GM19397 (cell line): ENCODE data around the gene SLC39A13.

Source experiments
- ATAC-seq: cut with Tn5 transposase; IDR thresholded peaks from one replicate; pipeline ENCODE4 v1.9.1; 2021; ENCODE audit warnings: mild to moderate bottlenecking, moderate library complexity; ENCODE audit not compliant: unreplicated experiment

The SLC39A13 gene

DNA sequence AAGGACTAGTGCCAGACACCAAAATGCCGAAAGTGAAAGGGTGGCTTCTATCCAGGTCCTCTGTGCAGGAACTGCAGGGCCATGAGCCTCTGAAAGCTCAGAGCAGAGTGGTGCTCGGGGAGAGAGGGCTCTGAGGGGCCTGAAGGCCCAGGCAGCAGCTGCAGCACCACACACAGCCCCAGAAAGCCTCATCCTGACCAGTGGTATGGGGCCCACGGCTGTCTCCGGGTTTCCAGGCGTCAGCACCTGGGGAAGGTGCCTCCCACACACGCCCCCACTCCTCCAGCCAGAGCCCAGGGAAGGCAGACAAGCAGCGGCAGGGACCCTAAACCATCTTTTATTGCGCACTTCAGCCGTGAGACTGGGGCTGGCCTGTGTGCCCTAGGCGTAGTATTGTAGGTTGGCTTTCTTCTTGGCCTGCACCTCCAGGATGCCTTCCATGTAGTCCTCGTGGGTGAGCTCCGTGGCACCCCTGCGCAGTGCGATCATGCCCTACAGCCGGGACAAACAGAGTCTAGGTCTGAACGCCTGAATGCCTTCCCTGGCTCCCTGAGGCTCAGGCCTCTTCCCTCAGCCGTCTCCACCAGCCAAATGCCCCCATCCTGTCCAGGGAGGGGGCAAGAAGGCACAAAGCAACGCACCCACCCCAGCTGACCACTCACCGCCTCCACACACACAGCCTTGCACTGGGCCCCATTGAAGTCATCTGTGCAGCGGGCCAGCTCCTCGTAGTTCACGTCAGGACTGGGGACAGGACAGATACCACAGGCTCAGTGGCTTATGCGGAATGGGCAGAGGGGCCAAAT lies 10.3 kb downstream of the SLC39A13 start:
- ATAC-seq, result no peak

DNA sequence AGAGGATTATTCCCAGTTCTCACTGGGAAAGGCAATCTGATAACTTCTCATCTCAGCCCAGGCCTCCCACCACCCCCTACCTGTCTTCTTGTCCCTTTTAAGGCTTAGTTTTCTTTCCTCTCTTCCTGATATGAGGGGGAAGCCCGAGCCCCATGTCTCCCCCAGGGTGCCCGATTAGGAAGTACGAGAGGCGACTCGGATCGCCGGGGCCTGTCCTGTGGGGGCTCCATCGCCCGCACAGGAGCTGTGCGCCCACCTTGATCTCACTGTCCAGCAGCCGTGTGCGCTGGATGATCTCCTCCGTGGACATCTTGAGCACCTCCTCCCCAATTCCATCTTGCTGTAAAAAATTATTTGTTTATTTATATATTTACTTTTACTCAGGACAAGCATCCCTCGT lies 17.2 kb downstream of the SLC39A13 start:
- no peak for ATAC-seq

DNA sequence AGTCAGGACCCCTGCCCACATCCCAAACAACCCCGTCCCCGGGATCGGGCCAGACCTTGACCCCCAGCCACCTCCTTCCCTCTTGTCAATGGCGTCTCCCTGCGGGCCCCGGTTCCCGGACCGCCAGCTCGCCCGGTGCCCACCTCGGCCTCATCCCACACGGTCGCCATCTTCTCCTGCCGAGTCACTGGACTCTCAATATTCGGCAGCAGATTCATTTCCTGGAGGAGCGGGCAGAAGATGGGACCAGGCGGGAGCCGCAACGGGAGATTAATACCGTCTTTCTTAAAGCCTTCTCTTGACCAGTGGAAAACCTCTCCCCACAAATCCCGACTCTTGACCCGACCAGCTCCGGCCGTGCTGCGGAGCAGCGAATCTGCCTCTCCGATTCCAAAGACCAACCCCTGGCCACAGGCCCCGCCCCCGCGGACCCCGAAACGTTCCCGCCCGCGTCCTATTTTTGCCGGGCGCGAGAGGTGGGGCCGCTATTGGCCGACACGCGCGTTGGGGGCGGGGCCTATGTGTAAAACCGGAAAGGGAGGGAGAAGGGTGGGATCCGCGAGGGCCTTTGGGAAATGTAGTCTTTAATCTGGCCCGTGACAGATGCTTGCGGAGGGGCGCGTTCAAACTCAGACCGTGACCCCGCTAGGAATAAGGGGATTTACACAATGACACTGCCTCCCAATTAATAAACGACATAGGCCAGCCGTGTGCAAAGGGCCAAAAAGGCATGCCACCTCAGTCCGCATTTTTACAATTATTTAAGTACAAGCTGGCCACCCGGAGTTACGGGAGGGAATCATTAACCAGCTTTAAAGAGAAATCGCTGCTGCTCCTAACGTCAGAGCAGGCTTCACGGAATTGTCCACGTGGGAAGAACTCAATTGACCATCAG lies 17.9 kb downstream of the SLC39A13 start, which contains the start of gene PSMC3:
Gene PSMC3 (minus strand): TSS at position 378 of the 895 bp plus-strand sequence. CDS start 160 bp downstream, at position 218.
- peak; percentile 93 for ATAC-seq

DNA sequence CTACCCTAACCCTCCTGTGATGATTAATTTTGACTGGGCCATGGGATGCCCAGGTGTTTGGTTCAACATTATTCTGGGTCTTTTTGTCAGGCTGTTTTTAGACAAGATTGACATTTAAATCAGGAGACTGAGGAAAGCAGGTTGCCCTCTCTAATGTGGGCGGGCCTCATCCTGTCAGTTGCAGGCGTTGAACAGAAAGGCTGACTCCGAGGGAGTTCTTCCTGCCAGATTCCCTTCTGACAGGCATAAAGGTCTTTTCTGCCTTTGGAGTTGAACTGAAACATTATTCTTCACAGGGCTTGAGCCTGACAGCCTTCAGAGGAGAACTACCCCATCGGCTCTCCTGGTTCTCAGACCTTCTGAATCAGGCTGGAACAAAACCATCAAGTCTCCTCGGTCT lies 22.1 kb downstream of the SLC39A13 start:
- ATAC-seq, result no peak

DNA sequence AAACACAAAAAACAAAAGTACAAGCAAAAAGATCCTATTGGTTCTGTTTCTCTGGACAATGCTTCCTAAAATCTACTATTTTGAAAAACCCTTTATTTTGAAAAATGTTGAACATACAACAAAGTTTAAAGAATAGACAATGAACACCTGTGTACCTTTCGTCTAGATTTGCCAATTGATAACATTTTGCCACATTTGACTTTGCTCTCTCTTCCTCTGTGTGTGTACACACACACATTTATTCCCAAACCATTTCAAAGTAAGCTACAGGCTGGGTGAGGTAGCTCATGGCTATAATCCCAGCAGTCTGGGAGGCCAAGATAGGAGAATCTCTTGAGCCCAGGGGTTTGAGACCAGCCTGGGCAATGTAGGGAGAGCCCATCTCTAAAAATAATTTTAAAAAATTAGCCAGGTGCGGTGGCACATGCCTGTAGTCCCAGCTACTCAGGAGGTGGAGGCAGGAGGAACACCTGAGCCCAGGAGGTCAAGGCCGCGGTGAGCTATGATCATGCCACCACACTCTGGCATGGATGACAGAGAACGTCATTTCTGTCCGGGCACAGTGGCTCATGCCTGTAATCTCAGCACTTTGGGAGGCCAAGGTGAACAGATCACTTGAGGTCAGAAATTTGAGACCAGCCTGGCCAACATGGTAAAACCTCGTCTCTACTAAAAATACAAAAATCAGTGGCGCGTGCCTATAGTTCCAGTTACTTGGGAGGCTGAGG lies 23.1 kb downstream of the SLC39A13 start:
- ATAC-seq, result no peak

DNA sequence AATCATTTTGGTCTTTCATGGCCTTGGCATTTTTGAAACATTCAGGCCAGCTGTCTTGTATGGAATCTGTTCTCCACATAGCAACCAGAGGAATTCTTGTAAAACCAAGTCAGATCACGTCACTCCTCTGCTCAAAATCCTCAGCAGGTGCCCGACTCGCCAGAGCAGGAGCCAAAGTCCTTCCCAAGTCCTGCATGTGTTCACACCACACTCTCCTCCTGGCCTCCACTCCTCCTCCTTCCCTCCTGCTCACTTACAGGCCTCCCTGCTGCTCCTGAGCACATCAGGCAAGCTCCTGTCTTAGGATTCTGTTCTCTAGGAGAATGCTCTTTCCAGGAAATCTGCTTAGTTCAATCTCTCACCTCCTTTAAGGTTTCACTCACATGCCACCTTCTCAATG lies 24.8 kb downstream of the SLC39A13 start:
- no peak for ATAC-seq

DNA sequence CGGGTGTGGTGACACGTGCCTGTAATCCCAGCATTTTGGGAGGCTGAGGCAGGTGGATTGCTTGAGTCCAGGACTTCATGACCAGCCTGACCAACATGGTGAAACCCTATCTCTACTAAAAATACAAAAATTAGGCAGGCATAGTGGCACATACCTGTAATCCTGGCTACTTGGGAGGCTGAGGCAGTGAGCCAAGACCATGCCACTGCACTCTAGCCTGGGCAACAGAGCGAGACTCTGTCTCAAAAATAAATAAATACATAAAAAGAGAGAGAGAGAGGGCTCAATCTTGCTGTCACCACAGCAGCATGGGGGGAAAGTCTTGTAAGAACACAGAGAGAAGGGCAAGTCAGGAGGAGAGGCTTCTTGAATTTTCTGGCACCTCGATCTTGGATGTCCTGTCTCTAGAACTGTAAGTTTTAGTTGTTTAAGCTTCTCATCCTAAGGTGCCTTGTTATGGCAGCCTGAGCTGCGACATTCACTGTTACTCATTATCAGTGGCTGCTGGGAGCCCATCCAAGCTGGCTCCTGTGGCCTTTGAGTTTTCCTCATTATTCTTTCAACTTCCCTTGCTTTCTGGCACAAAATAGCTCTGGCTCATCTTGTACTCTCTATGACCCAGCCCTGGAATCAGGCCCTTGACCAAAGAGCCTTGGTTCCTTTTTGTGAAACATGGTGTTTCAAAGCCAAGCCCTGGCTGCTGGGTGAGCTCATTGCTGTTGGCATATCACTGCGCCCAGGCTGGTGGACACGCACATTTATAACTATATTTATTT lies 25.8 kb downstream of the SLC39A13 start:
- no peak for ATAC-seq

DNA sequence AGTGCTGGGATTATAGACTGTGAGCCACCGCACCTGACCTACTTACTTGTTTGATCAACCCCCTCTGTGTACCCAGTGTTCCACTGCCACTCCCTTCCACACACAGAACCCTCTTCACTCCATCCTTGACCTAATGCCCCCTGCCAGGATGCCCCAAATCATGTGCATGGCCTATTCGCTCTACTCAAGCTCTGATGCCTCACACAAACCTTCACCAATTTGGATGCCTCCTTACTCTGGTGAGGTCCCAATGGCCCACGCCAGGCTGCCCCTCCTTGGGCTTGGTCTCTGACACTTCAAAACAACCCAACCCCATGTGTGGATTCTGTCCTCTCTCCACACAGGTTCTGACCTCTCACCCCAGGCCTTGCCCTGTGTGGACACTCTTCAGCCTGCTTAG lies 27.3 kb downstream of the SLC39A13 start:
- no peak for ATAC-seq

DNA sequence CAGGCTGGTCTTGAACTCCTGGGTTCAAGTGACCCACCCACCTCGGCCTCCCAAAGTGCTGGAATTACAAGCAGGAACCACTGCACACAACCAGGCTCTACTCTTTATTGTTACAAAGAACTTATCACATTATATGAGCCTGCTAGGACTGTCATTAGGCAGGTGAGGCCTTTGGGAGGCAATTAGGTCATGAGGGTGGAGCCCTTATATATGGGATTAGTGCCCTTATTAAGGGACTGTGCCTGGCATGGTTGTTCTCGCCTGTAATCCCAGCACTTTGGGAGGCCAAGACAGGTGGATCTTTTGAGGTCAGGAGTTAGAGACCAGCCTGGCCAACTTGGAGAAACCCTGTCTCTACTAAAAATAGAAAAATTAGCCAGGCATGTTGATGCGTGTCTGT lies 28.3 kb downstream of the SLC39A13 start:
- no peak for ATAC-seq

DNA sequence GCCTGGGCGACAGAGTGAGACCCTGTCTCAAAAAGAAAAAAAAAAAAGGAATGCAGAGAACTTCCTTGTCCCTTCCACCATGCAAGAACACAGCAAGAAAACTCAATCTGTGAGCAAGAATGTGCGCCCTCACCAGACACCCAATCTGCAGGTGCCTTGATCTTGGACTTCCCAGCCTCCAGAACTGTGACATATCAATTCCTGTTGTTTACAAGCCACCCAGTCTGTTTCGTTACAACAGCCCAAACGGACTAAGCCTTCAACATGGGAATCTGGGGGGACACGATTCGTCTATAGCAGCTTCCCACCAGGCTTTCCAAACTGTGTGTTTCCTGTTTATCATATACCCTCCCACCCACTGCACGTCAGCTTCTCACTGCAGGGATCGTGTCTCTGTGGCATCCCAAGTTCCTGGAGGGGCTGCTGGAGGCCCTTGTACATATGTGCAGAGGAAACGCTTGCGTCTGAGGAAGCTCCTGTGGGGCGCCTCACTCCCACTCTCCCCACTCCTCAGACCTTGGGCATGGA lies 28.9 kb downstream of the SLC39A13 start:
- ATAC-seq, result no peak

DNA sequence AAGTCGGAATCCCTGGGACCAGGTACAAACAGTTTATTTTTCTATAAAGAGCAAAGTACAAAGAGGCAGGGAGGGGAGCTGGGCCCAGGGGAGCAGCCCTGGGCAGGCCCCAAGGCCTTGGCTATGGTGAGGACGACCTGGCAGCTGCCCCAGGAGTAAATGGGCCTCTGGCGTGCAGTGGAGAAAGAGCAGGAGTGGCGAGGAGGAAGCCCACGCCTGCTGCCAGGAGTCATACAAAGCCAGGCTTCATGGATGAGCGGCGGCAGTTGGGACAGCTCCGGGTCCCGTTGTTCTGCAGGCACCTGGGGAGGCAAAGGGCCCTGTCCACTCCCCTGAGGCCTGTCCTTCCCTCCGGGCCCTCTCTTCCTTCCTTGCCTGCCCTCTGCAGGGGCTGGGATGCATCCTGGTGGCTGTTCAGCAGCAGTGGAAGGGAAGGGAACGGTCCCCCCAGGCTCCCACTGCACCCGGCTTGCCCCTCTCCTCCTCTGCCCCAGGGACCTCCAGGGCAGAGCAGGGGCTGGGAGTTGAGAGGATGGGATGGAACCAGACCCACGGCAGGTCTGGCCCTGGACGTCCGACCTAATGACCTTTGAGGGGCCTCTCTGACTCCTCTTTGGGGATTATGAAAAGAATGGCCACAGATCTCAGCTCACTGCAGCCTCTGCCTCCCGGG lies 29.5 kb downstream of the SLC39A13 start:
- no peak for ATAC-seq

DNA sequence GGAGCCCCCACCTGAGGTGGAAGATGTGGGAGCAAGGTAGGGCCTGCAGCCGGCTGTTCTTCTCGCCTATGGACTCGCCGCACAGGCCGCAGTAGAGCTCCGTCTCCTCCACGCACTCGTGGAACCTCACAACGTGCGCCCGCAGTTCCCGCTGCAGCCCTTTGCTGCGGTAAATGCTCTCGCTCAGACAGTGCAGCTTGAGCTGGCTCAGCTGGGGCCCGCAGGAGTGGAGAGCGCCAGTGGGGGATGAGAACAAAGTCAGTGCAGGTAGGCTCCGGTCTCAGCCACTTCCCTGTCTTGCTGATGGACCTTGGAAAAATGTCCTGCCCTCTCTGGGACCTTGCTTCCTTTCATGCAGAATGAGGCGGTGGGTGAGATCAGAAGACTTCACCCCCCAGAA lies 30.3 kb downstream of the SLC39A13 start:
- no peak for ATAC-seq

DNA sequence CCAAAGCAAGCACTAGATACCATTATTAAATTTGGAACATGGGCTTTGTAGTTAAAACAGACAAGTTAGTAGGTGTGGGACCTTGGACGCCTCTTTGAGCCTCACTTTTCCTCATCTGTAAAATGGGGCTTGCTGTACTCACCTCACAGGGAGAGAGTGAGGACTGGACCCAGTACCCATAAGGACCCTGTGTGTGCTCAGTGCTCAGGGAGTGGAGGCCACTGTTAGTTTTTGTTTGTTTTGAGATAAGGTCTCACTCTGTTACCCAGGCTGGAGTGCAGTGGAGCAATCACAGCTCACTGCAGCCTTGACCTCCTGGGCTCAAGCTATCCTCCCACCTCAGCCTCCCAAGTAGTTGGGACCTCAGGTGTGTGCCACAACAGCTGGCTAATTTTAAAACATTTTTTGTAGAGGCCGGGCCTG lies 31.7 kb downstream of the SLC39A13 start:
- ATAC-seq, result no peak

DNA sequence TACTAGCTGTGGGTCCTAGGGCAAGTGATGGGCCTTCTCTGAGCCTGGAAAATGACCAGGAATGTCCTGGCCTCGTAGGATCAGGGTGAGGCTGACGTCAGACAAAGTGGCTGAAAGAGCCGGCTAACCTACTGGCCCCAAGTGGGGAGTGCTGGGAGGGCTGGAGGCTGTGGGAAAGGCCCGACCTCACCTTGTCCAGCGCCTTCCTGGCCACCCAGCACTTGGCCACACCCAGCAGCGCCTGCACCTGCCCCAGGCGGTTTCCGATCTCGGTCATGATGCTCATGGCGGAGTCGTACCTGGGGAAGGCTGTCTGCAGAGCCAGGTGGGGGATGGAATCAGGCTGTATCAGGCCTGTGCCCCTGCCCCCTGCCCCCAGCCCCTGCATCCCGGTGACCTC lies 33.0 kb downstream of the SLC39A13 start:
- no peak for ATAC-seq

DNA sequence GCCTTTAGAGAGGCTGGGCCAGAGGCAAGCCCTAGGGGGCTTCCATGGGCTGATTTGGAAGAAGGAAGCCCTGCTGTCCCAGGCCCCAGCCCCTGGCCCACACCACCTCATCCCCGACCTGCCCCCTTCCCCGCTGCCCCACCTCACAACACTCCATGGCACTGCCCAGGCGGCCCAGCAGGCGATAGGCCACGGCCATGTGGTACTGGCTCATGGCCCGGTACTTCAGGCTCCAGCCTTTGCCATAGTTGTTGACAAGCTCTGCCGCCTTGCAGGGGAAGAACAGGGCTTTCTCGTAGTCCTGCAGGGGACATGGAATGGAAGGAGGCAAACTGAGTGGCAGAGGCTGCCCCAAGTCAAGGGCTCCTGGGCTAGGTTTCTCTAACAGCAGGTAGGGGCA lies 34.1 kb downstream of the SLC39A13 start:
- no peak for ATAC-seq

DNA sequence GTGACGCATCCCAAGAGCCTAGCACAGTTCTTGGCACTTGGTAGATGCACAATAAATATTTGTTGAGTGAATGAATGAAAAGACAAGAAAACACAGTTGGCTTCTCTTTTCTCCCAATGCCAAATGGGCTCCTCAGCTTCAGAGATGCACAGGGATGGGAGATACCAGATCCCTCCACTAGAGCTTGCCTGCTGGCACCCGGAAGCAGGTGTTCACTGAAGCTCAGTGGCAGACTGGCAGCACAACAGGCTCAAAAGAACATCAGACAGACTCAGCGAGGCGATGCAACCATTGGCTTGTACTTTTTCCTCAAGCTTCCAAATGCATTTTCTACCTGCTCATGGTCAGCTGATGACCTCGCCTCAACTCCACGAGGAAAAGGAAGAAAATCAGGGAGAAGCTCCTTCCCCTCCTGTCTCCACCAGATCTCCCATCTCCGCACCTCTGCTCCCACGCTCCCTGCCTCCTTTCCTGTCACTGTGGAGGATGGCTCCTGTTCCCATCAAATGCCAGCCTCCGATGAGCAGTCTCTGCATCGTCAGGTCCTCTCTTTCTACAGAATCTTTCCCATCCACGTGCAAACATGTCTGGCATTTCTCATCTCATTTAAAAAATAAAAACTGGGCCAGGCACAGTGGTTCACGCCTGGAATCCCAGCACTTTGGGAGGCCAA lies 34.8 kb downstream of the SLC39A13 start:
- ATAC-seq, result no peak

DNA sequence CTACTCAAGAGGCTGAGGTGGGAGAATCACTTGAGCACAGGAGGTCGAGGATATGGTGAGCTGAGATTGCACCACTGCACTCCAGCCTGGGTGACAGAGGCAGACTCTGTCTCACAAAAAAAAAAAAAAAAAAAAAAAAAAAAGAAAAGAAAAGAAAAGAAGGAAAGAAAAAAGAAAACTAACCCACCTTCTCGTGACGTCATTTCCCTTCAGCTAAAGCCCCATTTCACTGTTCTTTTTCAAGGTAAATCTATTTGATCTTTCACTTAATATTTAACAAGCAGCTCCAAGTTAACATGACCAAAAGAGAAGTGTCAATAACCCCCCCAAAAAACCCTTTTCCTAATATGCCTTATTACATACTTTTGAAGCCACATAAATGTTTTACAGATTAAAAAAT lies 35.4 kb downstream of the SLC39A13 start:
- ATAC-seq, result no peak

DNA sequence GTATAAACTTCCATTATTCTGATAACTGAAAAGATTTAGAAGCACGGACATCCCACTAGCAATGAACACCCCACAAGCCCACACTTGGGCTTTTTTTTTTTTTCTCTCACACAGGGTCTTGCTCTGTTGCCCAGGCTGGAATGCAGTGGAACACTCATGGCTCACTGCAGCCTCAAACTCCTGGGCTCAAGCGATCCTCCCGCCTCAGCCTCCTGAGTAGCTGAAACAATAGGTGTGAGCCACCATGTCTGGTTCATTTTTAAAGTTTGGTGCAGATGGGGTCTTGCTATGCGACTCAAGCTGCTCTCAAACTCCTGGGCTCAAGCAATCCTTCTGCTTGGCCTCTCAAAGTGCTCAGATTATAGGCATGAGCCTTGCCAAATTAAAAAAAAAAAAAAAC lies 37.5 kb downstream of the SLC39A13 start:
- no peak for ATAC-seq

DNA sequence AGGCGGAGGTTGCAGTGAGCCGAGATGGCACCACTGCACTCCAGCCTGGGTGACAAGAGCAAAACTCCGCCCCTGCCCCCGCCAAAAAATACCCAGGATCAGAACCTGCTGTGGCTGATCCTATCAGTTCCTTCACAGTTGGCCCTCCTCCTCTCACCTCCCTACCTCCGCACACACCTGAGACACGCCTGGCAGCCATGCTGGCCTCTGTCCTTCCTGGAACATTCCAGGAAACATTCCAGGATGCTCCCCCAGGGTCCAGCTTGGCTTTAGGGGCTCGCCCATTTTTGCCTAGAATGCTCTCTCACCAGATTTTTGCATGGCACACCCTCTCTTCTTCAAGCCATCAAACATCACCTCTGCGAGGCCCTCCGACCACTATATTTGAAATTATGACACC lies 38.4 kb downstream of the SLC39A13 start:
- no peak for ATAC-seq
